Upper lobe of left lung (tissue), 4 donors: ENCODE measurements around the gene RBM19.

Experiments used
- CTCF ChIP-seq, 6 experiments: fragments of 450-650 bp in 4 of 6; fragments of 200-600 bp in 2 of 6; sonication (generic) in 2 of 6; IDR thresholded peaks; one replicate each; pipeline ENCODE4 v1.5.1; 2016 to 2019; ENCODE audit warnings: antibody characterized with exemption in 6 of 6
- POLR2AphosphoS5 ChIP-seq, 2 donors: sonication (generic); formaldehyde crosslinking; IDR thresholded peaks; one replicate each; pipeline ENCODE4 v1.5.1; 2017; ENCODE audit warnings: antibody characterized with exemption in 2 of 2

GRCh38 chr12:113837084-113837483 lies 129.0 kb downstream of the RBM19 start:
- no peak for TF ChIP-seq CTCF (IDR thresholded peaks at IDR 0.05)
- no peak for TF ChIP-seq POLR2AphosphoS5 (IDR thresholded peaks at IDR 0.05)
